PC-3 (cell line): ENCODE results near the gene ATRAID. TPM values are rescaled to one million over a fixed set of nuclear protein-coding genes. Genes with fewer than 3 reads are reported as not detected.

Source experiments
- ATAC-seq: fragments of 200-7000 bp; cut with Tn5 transposase; 2 replicates; pipeline ENCODE4 v1.9.1; 2020; ENCODE audit warnings: mild to moderate bottlenecking, moderate library complexity
- BruUV-seq: library from RNA; stranded (reverse); fragments of 400-500 nt; replicated peaks from 2 replicates; lab custom pipeline; 2021; lab: Mats Ljungman, UMichigan
- CTCF ChIA-PET: fragments of 300-600 bp; sonication (Branson Sonifier 250); formaldehyde crosslinking; loops from one replicate; lab custom pipeline; 2022; ENCODE audit warnings: antibody characterized with exemption; lab: Charles Lee
- POLR2A ChIA-PET: fragments of 300-600 bp; sonication (Branson Sonifier 250); formaldehyde crosslinking; loops from one replicate; lab custom pipeline; 2022; ENCODE audit warnings: antibody characterized with exemption; ENCODE audit not compliant: unreplicated experiment; lab: Charles Lee
- DNase-seq: peaks from one replicate; pipeline ENCODE4 v3.0.0-alpha.2; 2015
- H2AFZ ChIP-seq: fragments of 300-600 bp; sonication (generic); 2 replicates; pipeline ENCODE4 v1.6.0; 2016; ENCODE audit warnings: antibody characterized with exemption, low read length
- H3F3A ChIP-seq: fragments of 300-600 bp; sonication (generic); one replicate; pipeline ENCODE4 v1.6.0; 2017; ENCODE audit warnings: antibody characterized with exemption, low read length, control low read depth, mild to moderate bottlenecking; ENCODE audit not compliant: unreplicated experiment
- H3K27ac ChIP-seq: fragments of 300-600 bp; sonication (generic); 2 replicates; pipeline ENCODE4 v1.5.1; 2016; ENCODE audit warnings: mild to moderate bottlenecking, low read length
- H3K27me3 ChIP-seq: fragments of 300-600 bp; sonication (generic); 2 replicates; pipeline ENCODE4 v1.6.1; 2016; ENCODE audit warnings: low read length, mixed read lengths
- H3K36me3 ChIP-seq: fragments of 300-600 bp; sonication (generic); 2 replicates; pipeline ENCODE4 v1.6.1; 2016; ENCODE audit warnings: low read depth, mixed run types, low read length, mixed read lengths
- H3K4me1 ChIP-seq: fragments of 300-600 bp; sonication (generic); 2 replicates; pipeline ENCODE4 v1.5.1; 2016; ENCODE audit warnings: low read length; ENCODE audit not compliant: insufficient read depth
- H3K4me2 ChIP-seq: fragments of 300-600 bp; sonication (generic); 2 replicates; pipeline ENCODE4 v1.6.0; 2016; ENCODE audit warnings: low read length
- H3K4me3 ChIP-seq: fragments of 300-600 bp; sonication (generic); 2 replicates; pipeline ENCODE4 v1.5.1; 2016; ENCODE audit warnings: mild to moderate bottlenecking, low read length, mixed read lengths
- H3K79me2 ChIP-seq: fragments of 300-600 bp; sonication (generic); 2 replicates; pipeline ENCODE4 v1.6.1; 2017; ENCODE audit warnings: low read length, mixed read lengths
- H3K9ac ChIP-seq: fragments of 300-600 bp; sonication (generic); 2 replicates; pipeline ENCODE4 v1.6.0; 2016; ENCODE audit warnings: mild to moderate bottlenecking, low read length
- H3K9me2 ChIP-seq: fragments of 300-600 bp; sonication (generic); replicated peaks from 2 replicates; pipeline ENCODE4 v1.6.1; 2016; ENCODE audit warnings: mixed run types, low read length, mixed read lengths
- H3K9me3 ChIP-seq: fragments of 300-600 bp; sonication (generic); 2 replicates; pipeline ENCODE4 v1.6.1; 2016; ENCODE audit warnings: low read length, mixed read lengths
- H4K20me1 ChIP-seq: fragments of 300-600 bp; sonication (generic); 2 replicates; pipeline ENCODE4 v1.6.1; 2016; ENCODE audit warnings: low read length, mixed read lengths
- CTCF ChIP-seq: fragments of 300-600 bp; sonication (generic); conservative IDR thresholded peaks from 2 replicates; pipeline ENCODE4 v1.5.1; 2017; ENCODE audit warnings: antibody characterized with exemption, low read depth, mild to moderate bottlenecking, low read length
- EZH2 ChIP-seq: fragments of 300-600 bp; sonication (generic); IDR thresholded peaks from one replicate; pipeline ENCODE4 v1.6.1; 2017; ENCODE audit warnings: antibody characterized with exemption, mild to moderate bottlenecking, low read length; ENCODE audit not compliant: unreplicated experiment
- EZH2phosphoT487 ChIP-seq: fragments of 300-600 bp; sonication (generic); IDR thresholded peaks from 2 replicates; pipeline ENCODE4 v1.6.1; 2018; ENCODE audit warnings: mild to moderate bottlenecking, antibody characterized with exemption, low read length, borderline replicate concordance
- intact Hi-C: fragments of 100-400 bp; cut with micrococcal nuclease; formaldehyde crosslinking; loops from 2 replicates; pipeline ENCODE4 v1.9.0; 2023
- total RNA-seq: library from RNA; depleted of rRNA; stranded (reverse); fragments of >200 nt; gene quantifications from 2 replicates; pipeline ENCODE4 v1.2.3, GENCODE V29; 2014

Gene ATRAID
- total RNA-seq, 1 experiment from 2014 or later: 111 TPM

GRCh38 chr2:27255187-27255586 is 43.3 kb downstream of the ATRAID start:
- Histone ChIP-seq H2AFZ (no peak overlapping the region), H4K20me1 (peaks cover 4% of the 10 kb centered on the region; the same call in 1 of the 2 replicates), H3K9me3 (no peaks in the 10 kb centered on the region), H3K9me2 (no peaks in the 10 kb centered on the region), H3K4me3 (no peak overlapping the region), H3K36me3 (no peaks in the 10 kb centered on the region), H3K4me2 (peak overlapping the region; percentile 45), H3K4me1 (peaks cover 21% of the 10 kb centered on the region), H3F3A (peaks cover 4% of the 10 kb centered on the region), H3K9ac (no peak overlapping the region; the same call in 1 of the 2 replicates), H3K27ac (peak overlapping the region; percentile 57), H3K27me3 (peaks cover under 1% of the 10 kb centered on the region; the same call in 1 of the 2 replicates), H3K79me2 (no peaks in the 10 kb centered on the region)
- DNase-seq (no peak), ATAC-seq (no peak)
- CTCF ChIA-PET: interaction anchor here (0.7 to 0.9 kb wide), 3 partner anchors 20 to 48 kb away, joined by 3 to 4 read pairs (median 3); no protein-coding TSS in a partner anchor
- intact Hi-C loops: no loop called here
- BruUV-seq: no TSS peak
- no peak for TF ChIP-seq CTCF
- no peak for TF ChIP-seq EZH2phosphoT487
- TF ChIP-seq EZH2: no peak
- POLR2A ChIA-PET: interaction anchor here (0.6 kb wide), 1 partner anchor 28 kb away, joined by 3 read pairs; no protein-coding TSS in a partner anchor

DNA sequence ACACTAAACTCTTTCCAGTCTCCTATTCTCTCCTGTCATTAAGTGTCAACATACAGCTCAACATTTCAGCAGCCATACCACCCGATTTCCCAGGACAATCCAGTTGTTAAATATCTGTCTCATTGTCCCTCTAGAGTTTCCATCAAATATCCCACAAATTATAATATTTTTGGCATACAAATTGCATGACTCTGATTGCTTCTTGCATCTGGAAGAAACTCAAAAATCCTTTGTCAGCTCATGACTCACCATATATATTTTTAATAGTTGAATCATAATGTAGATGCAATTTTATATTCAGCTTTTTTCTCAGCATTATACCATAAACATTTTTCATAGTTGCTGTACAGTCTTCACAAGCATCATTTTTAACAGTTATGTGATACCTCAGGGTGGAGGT is 43.8 kb downstream of the ATRAID start:
- H3F3A ChIP-seq: peaks cover 4% of the 10 kb centered on the region
- H3K9me3 ChIP-seq: no peaks in the 10 kb centered on the region
- H3K9me2 ChIP-seq: no peaks in the 10 kb centered on the region
- peaks cover 21% of the 10 kb centered on the region for H3K4me1 ChIP-seq
- H3K79me2 ChIP-seq: no peaks in the 10 kb centered on the region
- peak; percentile 83 for DNase-seq
- POLR2A ChIA-PET: interaction anchor here (0.6 kb wide), 1 partner anchor 28 kb away, joined by 3 read pairs; no protein-coding TSS in a partner anchor
- no peak overlapping the region for H3K9ac ChIP-seq
- no peak for TF ChIP-seq EZH2phosphoT487
- TF ChIP-seq CTCF: no peak
- TF ChIP-seq EZH2: no peak
- intact Hi-C loops: no loop called here
- BruUV-seq: no TSS peak
- H3K27ac ChIP-seq: peak overlapping the region; percentile 57
- H4K20me1 ChIP-seq: peaks cover 4% of the 10 kb centered on the region; the same call in 1 of the 2 replicates
- CTCF ChIA-PET: interaction anchor here (0.7 to 1.1 kb wide), 4 partner anchors 20 to 48 kb away, joined by 3 to 4 read pairs (median 4); no protein-coding TSS in a partner anchor
- H3K36me3 ChIP-seq: no peaks in the 10 kb centered on the region
- peaks cover 6% of the 10 kb centered on the region for H3K27me3 ChIP-seq
- peak; percentile 80 for ATAC-seq
- peak overlapping the region; percentile 68 for H3K4me2 ChIP-seq
- no peak overlapping the region for H3K4me3 ChIP-seq
- no peak overlapping the region for H2AFZ ChIP-seq

DNA sequence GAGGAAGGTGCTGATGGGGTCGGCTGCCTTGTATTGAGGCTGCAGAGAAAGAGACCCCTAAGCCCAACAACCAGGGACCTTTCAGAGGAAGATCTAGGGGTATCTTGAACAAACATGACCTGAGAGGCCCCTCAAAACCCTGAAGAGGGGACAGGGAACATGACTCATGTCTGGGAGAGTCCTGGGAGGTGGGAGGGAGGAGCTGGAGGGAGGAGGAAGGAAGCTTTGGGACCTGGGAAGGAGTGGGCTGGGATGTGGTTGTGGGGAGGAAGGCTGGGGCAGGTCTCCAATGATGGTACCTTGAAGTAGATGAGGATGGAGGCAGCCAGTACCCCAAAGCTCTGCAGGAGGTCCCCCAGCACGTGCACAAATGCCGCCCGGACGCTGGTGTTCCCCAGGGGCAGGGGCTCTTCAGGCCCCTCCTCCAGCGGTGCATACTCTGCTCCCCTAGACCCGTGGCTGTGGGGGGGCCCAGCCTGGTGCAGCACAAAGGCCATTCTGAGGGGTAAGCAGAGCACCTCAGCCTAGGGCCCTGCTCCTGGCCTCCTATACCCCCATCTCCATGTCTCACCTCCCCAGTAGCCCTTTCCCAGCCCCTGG is 45.1 kb downstream of the ATRAID start:
- Histone ChIP-seq H3K9me2 (no peaks in the 10 kb centered on the region), H3K79me2 (no peaks in the 10 kb centered on the region), H3K4me1 (peaks cover 21% of the 10 kb centered on the region), H3K9me3 (no peaks in the 10 kb centered on the region), H3F3A (peaks cover 4% of the 10 kb centered on the region), H2AFZ (no peak overlapping the region), H3K27me3 (peaks cover 18% of the 10 kb centered on the region), H3K9ac (no peak overlapping the region), H3K4me2 (no peak overlapping the region), H3K36me3 (no peaks in the 10 kb centered on the region), H4K20me1 (peaks cover 4% of the 10 kb centered on the region; the same call in 1 of the 2 replicates), H3K27ac (no peak overlapping the region), H3K4me3 (no peak overlapping the region)
- intact Hi-C loops: no loop called here
- CTCF ChIA-PET: no interaction called here
- BruUV-seq: no TSS peak
- POLR2A ChIA-PET: no interaction called here
- DNase-seq: no peak
- no peak for ATAC-seq
- TF ChIP-seq EZH2 (no peak), CTCF (no peak), EZH2phosphoT487 (no peak)
